CD14-positive monocyte (primary cell): ENCODE measurements around the gene ZSWIM5. TPM values are rescaled to one million over a fixed set of nuclear protein-coding genes. Genes with fewer than 3 reads are reported as not detected.

Experiments used
- DNase-seq, 3 donors: peaks; one replicate each; pipeline ENCODE4 v3.0.0-alpha.2; 2011 to 2022
- H2AFZ ChIP-seq: 2 replicates; pipeline ENCODE4 v1.6.0; 2012; ENCODE audit warnings: mild to moderate bottlenecking, low read depth, low read length, inconsistent platforms; ENCODE audit not compliant: insufficient read depth, poor library complexity, severe bottlenecking
- H3K27ac ChIP-seq, 2 donors: 1 replicate in 1 of 2; 2 replicates in 1 of 2; pipeline ENCODE4 v1.5.1; 2012 to 2013; ENCODE audit warnings: low read length in 2 of 2, control low read depth in 1 of 2, inconsistent platforms in 1 of 2, low read depth in 1 of 2, mild to moderate bottlenecking in 1 of 2
- H3K27me3 ChIP-seq, 2 donors: one replicate each; pipeline versions ENCODE4 v1.6.0 to v1.6.1; 2011 to 2013; ENCODE audit warnings: low read length in 2 of 2; ENCODE audit not compliant: control insufficient read depth in 2 of 2, insufficient read depth in 2 of 2
- H3K36me3 ChIP-seq, 2 donors: replicated peaks in 1 of 2; 1 replicate in 1 of 2; 2 replicates in 1 of 2; pipeline versions ENCODE4 v1.5.1 to v1.6.1; 2012 to 2013; ENCODE audit warnings: low read length in 2 of 2, control low read depth in 1 of 2, inconsistent platforms in 1 of 2, mild to moderate bottlenecking in 1 of 2; ENCODE audit not compliant: insufficient read depth in 2 of 2, control insufficient read depth in 1 of 2
- H3K4me1 ChIP-seq, 2 donors: 1 replicate in 1 of 2; 2 replicates in 1 of 2; pipeline versions ENCODE4 v1.5.1 to v1.6.1; 2012 to 2013; ENCODE audit warnings: low read length in 2 of 2, control low read depth in 1 of 2, inconsistent platforms in 1 of 2, mild to moderate bottlenecking in 1 of 2, moderate library complexity in 1 of 2; ENCODE audit not compliant: insufficient read depth in 2 of 2, control insufficient read depth in 1 of 2
- H3K4me2 ChIP-seq: replicated peaks from 2 replicates; pipeline ENCODE3; 2012; ENCODE audit warnings: low read length, moderate library complexity, mild to moderate bottlenecking; ENCODE audit not compliant: poor library complexity, severe bottlenecking; ENCODE audit errors: extremely low read depth
- H3K4me3 ChIP-seq, 3 experiments: fragments of 200-600 bp in 1 of 3; sonication (generic) in 1 of 3; replicated peaks in 1 of 3; 1 replicate in 2 of 3; 2 replicates in 1 of 3; pipeline ENCODE4 v1.5.1; 2011 to 2013; ENCODE audit warnings: low read length in 3 of 3, mild to moderate bottlenecking in 3 of 3, control low read depth in 2 of 3, low read depth in 2 of 3, inconsistent platforms in 1 of 3, moderate library complexity in 1 of 3
- H3K79me2 ChIP-seq: 2 replicates; pipeline ENCODE4 v1.6.0; 2012; ENCODE audit warnings: mild to moderate bottlenecking, control low read depth, inconsistent platforms, low read length, moderate library complexity; ENCODE audit not compliant: insufficient read depth
- H3K9ac ChIP-seq: 2 replicates; pipeline ENCODE4 v1.6.0; 2017; ENCODE audit warnings: low read length, mild to moderate bottlenecking; ENCODE audit not compliant: insufficient read depth, poor library complexity, severe bottlenecking
- H3K9me3 ChIP-seq, 2 donors: replicated peaks in 1 of 2; 1 replicate in 1 of 2; 2 replicates in 1 of 2; pipeline versions ENCODE4 v1.5.1 to v1.6.1; 2012 to 2013; ENCODE audit warnings: low read length in 2 of 2, control low read depth in 1 of 2; ENCODE audit not compliant: control insufficient read depth in 1 of 2, insufficient read depth in 1 of 2
- H4K20me1 ChIP-seq: 2 replicates; pipeline ENCODE4 v1.6.0; 2012; ENCODE audit warnings: mild to moderate bottlenecking, low read length, control low read depth, moderate library complexity; ENCODE audit not compliant: insufficient read depth
- H3K27ac Mint-ChIP-seq, 7 donors: one replicate each; pipeline ENCODE4 v1.8.0; 2020; ENCODE audit warnings: mild to moderate bottlenecking in 7 of 7, mixed read lengths in 7 of 7, moderate library complexity in 6 of 7, inconsistent platforms in 2 of 7
- H3K27me3 Mint-ChIP-seq, 3 donors: one replicate each; pipeline ENCODE4 v1.8.0; 2021 to 2022; ENCODE audit warnings: low read depth in 3 of 3, mild to moderate bottlenecking in 3 of 3, mixed read lengths in 3 of 3, moderate library complexity in 3 of 3, inconsistent platforms in 1 of 3
- H3K36me3 Mint-ChIP-seq, 2 donors: one replicate each; pipeline ENCODE4 v1.8.0; 2020; ENCODE audit warnings: mixed read lengths in 2 of 2, inconsistent platforms in 1 of 2, mild to moderate bottlenecking in 1 of 2
- H3K4me1 Mint-ChIP-seq: one replicate; pipeline ENCODE4 v1.8.0; 2020; ENCODE audit warnings: mild to moderate bottlenecking, mixed read lengths
- H3K4me3 Mint-ChIP-seq, 2 donors: one replicate each; pipeline ENCODE4 v1.8.0; 2020; ENCODE audit warnings: mild to moderate bottlenecking in 2 of 2, mixed read lengths in 2 of 2, moderate library complexity in 1 of 2
- H3K9me3 Mint-ChIP-seq, 7 donors: one replicate each; pipeline ENCODE4 v1.8.0; 2020 to 2022; ENCODE audit warnings: mixed read lengths in 7 of 7, mild to moderate bottlenecking in 6 of 7, moderate library complexity in 6 of 7, inconsistent platforms in 2 of 7
- WGBS: methylation state at CpG from one replicate; pipeline ENCODE4 v1.1.5; 2013; ENCODE audit warnings: missing lambda C conversion rate; ENCODE audit not compliant: insufficient coverage; 5-methylcytosine and 5-hydroxymethylcytosine counted together
- intact Hi-C, 2 donors: fragments of 100-400 bp; cut with micrococcal nuclease; formaldehyde crosslinking; loops; one replicate each; pipeline versions ENCODE4 v1.15.0 to v1.15.1; 2023
- polyA plus RNA-seq, 3 donors: library from polyadenylated mRNA; depleted of rRNA in 1 of 3; unstranded in 2 of 3; stranded (reverse) in 1 of 3; fragments of 300-500 nt in 2 of 3; fragments of >200 nt in 1 of 3; fragmentation: Illumina TruSeq in 2 of 3; gene quantifications; 1 replicate in 2 of 3; 2 replicates in 1 of 3; pipeline ENCODE4 v1.2.3, GENCODE V29; 2012 to 2021
- TF ChIP-seq, protein P1 (sequence below): fragments of 200-600 bp; IDR thresholded peaks from one replicate; pipeline ENCODE4 v1.8.0; 2022; ENCODE audit warnings: antibody characterized with exemption, mild to moderate bottlenecking

The ZSWIM5 gene
- polyA plus RNA-seq, 3 donors, result not detected

DNA sequence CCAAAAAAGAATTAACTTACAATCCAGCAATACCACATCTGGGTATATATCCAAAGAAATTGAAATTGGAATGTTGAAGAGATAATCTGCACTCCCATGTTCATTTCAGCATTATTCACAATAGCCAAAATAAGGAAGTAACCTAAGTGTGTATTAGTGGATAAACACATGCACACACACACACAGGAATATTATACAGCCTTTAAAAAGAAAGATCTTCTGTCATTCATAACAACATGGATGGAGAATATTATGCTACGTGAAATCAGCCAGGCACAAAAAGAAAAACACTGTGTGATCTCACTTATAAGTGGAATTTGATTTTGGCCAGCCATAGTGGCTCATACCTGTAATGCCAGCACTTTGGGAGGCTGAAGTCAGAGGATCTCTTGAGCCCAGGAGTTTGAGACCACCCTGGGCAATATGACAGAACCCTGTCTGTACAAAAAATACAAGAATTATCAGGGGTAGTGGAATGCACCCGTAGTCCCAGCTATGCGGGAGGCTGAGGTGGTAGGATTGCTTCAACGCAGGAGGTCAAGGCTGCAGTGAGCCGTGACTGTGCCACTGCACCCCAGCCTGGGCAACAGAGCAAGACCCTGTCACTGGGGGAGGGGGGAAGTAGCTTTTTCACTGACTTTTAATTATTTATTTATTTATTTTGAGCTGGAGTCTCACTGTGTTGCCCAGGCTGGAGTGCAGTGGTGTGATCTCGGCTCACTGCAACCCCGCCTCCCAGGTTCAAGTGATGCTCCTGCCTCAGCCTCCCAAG lies 210.8 kb downstream of the ZSWIM5 start:
- 100% methylated on average over 5 of the region's 7 CpGs for WGBS
- DNase-seq, result no peak

DNA sequence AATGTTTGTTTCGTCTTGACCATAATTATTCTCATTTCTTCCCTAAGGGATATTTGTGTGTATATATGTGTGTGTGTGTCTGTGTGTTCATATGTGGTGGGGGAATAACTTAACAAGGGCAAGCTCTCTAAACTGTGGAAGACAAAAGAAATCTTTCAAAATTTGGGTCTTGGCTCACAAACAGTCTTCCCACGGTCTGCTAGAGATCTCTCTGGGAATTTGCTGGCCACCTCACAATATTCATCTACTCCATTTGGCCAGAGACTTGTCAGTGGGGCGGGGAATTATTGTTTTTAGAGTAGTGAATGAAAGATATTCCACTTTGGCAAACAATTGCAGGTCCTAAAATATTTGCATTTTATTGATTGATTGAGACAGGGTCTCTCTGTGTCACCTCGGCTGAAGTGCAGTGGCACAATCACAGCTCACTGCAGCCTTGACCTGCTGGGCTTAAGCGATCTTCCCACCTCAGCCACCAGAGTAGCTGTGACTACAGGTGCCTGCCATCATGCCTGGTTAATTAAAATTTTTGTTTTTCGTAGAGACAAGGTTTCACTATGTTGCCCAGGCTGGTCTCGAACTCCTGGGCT lies 212.0 kb downstream of the ZSWIM5 start:
- H3K4me3 ChIP-seq, result no peak overlapping the region
- peaks cover 0 to 2% of the 10 kb centered on the region in 2 donors for H3K4me1 ChIP-seq
- H3K9ac ChIP-seq, result no peak overlapping the region
- no peaks in the 10 kb centered on the region for H3K36me3 ChIP-seq
- H3K79me2 ChIP-seq, result no peaks in the 10 kb centered on the region
- Mint-ChIP-seq H3K4me3 (no peak overlapping the region), H3K27ac (no peak overlapping the region), H3K9me3 (peaks cover 0 to 5% (median 0%) of the 10 kb centered on the region in 7 donors), H3K4me1 (no peaks in the 10 kb centered on the region), H3K27me3 (peaks cover 0 to 2% (median 1%) of the 10 kb centered on the region in 3 donors), H3K36me3 (no peaks in the 10 kb centered on the region)
- TF ChIP-seq, protein P1, sequence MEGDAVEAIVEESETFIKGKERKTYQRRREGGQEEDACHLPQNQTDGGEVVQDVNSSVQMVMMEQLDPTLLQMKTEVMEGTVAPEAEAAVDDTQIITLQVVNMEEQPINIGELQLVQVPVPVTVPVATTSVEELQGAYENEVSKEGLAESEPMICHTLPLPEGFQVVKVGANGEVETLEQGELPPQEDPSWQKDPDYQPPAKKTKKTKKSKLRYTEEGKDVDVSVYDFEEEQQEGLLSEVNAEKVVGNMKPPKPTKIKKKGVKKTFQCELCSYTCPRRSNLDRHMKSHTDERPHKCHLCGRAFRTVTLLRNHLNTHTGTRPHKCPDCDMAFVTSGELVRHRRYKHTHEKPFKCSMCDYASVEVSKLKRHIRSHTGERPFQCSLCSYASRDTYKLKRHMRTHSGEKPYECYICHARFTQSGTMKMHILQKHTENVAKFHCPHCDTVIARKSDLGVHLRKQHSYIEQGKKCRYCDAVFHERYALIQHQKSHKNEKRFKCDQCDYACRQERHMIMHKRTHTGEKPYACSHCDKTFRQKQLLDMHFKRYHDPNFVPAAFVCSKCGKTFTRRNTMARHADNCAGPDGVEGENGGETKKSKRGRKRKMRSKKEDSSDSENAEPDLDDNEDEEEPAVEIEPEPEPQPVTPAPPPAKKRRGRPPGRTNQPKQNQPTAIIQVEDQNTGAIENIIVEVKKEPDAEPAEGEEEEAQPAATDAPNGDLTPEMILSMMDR, result no peak
- no peak overlapping the region for H2AFZ ChIP-seq
- no peak overlapping the region for H3K27ac ChIP-seq
- H3K27me3 ChIP-seq, result no peaks in the 10 kb centered on the region
- H3K4me2 ChIP-seq, result no peak overlapping the region
- intact Hi-C loops, result no loop called here
- WGBS, result 97% methylated on average over 4 of the region's 7 CpGs
- H3K9me3 ChIP-seq, result no peaks in the 10 kb centered on the region
- H4K20me1 ChIP-seq, result no peaks in the 10 kb centered on the region
- no peak for DNase-seq

More for the DNA sequence above, 210.8 kb downstream of the ZSWIM5 start:
- no peak overlapping the region for H3K4me3 ChIP-seq
- no peaks in the 10 kb centered on the region for H3K36me3 Mint-ChIP-seq
- H3K79me2 ChIP-seq, result no peaks in the 10 kb centered on the region
- no peaks in the 10 kb centered on the region for H3K36me3 ChIP-seq
- no peak overlapping the region for H3K27ac Mint-ChIP-seq
- H2AFZ ChIP-seq, result no peak overlapping the region
- no peak overlapping the region for H3K4me2 ChIP-seq
- no peaks in the 10 kb centered on the region for H3K9me3 ChIP-seq
- no peak overlapping the region for H3K27ac ChIP-seq
- H3K4me1 Mint-ChIP-seq, result peaks cover 10% of the 10 kb centered on the region
- H3K4me3 Mint-ChIP-seq, result no peak overlapping the region
- no peaks in the 10 kb centered on the region for H4K20me1 ChIP-seq
- no peak overlapping the region for H3K9ac ChIP-seq
- peaks cover 5 to 13% of the 10 kb centered on the region in 2 donors for H3K4me1 ChIP-seq
- TF ChIP-seq, protein P1, result no peak
- intact Hi-C loops, result no loop called here
- peaks cover 0 to 2% (median 1%) of the 10 kb centered on the region in 3 donors for H3K27me3 Mint-ChIP-seq
- peaks cover 0 to 5% (median 0%) of the 10 kb centered on the region in 7 donors for H3K9me3 Mint-ChIP-seq
- no peaks in the 10 kb centered on the region for H3K27me3 ChIP-seq
